ENCODE measurements around the gene ATP2B3.

DNA sequence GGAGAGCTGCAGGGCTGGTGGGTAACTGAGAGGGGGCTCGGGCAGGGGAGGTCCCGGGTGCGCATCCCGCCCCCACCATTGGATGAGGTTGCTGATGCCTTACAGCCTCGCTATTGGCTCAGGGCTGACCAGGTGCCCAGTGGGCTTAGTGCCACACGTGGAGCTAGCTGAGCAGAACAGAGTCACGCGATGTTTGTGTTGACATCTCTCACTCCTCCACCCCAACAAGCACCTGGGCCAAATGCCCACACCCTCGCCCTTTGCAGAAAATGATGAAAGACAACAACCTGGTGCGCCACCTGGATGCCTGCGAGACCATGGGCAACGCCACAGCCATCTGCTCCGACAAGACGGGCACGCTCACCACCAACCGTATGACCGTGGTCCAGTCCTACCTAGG, 31.8 kb downstream of the ATP2B3 start:
- TF ChIP-seq EZH2phosphoT487 (IDR thresholded peaks at IDR 0.05; ENCODE audit: unreplicated experiment) = no peak
- TF ChIP-seq, protein P1, sequence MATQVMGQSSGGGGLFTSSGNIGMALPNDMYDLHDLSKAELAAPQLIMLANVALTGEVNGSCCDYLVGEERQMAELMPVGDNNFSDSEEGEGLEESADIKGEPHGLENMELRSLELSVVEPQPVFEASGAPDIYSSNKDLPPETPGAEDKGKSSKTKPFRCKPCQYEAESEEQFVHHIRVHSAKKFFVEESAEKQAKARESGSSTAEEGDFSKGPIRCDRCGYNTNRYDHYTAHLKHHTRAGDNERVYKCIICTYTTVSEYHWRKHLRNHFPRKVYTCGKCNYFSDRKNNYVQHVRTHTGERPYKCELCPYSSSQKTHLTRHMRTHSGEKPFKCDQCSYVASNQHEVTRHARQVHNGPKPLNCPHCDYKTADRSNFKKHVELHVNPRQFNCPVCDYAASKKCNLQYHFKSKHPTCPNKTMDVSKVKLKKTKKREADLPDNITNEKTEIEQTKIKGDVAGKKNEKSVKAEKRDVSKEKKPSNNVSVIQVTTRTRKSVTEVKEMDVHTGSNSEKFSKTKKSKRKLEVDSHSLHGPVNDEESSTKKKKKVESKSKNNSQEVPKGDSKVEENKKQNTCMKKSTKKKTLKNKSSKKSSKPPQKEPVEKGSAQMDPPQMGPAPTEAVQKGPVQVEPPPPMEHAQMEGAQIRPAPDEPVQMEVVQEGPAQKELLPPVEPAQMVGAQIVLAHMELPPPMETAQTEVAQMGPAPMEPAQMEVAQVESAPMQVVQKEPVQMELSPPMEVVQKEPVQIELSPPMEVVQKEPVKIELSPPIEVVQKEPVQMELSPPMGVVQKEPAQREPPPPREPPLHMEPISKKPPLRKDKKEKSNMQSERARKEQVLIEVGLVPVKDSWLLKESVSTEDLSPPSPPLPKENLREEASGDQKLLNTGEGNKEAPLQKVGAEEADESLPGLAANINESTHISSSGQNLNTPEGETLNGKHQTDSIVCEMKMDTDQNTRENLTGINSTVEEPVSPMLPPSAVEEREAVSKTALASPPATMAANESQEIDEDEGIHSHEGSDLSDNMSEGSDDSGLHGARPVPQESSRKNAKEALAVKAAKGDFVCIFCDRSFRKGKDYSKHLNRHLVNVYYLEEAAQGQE (IDR thresholded peaks at IDR 0.05; ENCODE audit: unreplicated experiment) = no peak
- TF ChIP-seq, protein P2, sequence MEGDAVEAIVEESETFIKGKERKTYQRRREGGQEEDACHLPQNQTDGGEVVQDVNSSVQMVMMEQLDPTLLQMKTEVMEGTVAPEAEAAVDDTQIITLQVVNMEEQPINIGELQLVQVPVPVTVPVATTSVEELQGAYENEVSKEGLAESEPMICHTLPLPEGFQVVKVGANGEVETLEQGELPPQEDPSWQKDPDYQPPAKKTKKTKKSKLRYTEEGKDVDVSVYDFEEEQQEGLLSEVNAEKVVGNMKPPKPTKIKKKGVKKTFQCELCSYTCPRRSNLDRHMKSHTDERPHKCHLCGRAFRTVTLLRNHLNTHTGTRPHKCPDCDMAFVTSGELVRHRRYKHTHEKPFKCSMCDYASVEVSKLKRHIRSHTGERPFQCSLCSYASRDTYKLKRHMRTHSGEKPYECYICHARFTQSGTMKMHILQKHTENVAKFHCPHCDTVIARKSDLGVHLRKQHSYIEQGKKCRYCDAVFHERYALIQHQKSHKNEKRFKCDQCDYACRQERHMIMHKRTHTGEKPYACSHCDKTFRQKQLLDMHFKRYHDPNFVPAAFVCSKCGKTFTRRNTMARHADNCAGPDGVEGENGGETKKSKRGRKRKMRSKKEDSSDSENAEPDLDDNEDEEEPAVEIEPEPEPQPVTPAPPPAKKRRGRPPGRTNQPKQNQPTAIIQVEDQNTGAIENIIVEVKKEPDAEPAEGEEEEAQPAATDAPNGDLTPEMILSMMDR (conservative IDR thresholded peaks at IDR 0.05; ENCODE audit: low read depth in 2 of 2) = no peak
- TF ChIP-seq POLR2AphosphoS5 (IDR thresholded peaks at IDR 0.05; ENCODE audit: low read depth) = no peak
- TF ChIP-seq EZH2 (IDR thresholded peaks at IDR 0.05; ENCODE audit: low read depth, unreplicated experiment) = no peak
- no peak for TF ChIP-seq ZNF331 (CRISPR knock-in tag; IDR thresholded peaks at IDR 0.05; ENCODE audit: low read depth)
- no peak for TF ChIP-seq CREB1 (CRISPR knock-in tag; IDR thresholded peaks at IDR 0.05; ENCODE audit: low read depth)
- no peak for TF ChIP-seq JUNB (IDR thresholded peaks at IDR 0.05; ENCODE audit: unreplicated experiment)
- no peak for TF ChIP-seq NANOG (IDR thresholded peaks at IDR 0.05; ENCODE audit: borderline replicate concordance)

Measured in GM23338 (cell line).